ENCODE measurements around the gene PRICKLE3. TPM values are rescaled to one million over a fixed set of nuclear protein-coding genes. Genes with fewer than 3 reads are reported as not detected.
"Not testable (repeated sequence)": the region's sequence is repeated elsewhere in the genome, so short reads cannot be mapped to it uniquely, and the experiment has no call there.

PRICKLE3 gene
- total RNA-seq, 4 donors from 2014 or later: 18.2 to 32.4 (median 24.4) TPM

DNA sequence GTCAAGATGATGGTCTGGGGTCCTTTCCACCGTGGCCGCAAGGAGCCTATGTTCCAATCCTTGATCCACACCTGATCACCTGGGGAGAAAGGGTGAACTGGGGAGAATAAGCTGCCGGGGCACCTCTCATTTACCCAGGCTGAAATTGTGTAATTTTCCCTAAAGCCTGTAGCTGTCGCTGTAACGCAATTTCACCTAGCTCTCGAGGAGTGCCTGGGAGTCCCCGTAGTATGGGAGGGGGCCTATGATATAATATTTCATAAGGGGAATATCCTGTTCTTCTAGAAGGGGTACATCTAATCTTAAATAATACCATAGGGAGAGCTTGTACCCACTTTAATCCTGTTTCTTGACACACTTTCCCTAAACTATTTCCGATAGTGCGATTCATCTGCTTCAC lies 43.9 kb downstream of the PRICKLE3 start:
- not testable (repeated sequence) for DNase-seq (ENCODE audit: low spot score in 2 of 2); H3K27ac ChIP-seq

DNA sequence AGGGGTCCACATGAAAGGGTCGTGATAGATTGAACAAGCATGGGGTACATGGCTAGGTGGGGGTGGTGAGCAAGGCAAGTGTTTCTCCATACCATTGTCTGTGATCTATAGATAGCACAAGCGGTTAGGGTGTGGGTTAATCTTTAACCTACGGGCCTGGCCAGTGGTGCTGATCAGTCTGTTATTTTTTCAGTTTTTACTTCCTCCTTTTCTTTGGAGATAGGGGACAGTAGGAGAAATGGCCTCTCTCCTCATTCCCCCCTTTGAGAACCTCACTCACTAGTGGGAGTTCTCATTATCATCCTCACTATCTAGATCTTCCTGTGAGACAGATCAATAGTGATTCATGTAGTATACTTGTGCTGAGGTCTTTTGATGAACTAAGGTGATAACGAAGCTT lies 46.5 kb downstream of the PRICKLE3 start:
- H3K4me3 ChIP-seq: no peak overlapping the region
- WGBS, 2 donors: 74 to 80% methylated on average over 4 of the region's 4 CpGs
- H3K27ac ChIP-seq: no peak overlapping the region
- DNase-seq (ENCODE audit: low spot score in 2 of 2): no peak
- no peaks in the 10 kb centered on the region for H3K27me3 ChIP-seq
- peaks cover 0 to 21% (median 0%) of the 10 kb centered on the region in 3 donors for H3K36me3 ChIP-seq
- H3K4me1 ChIP-seq: no peaks in the 10 kb centered on the region
- TF ChIP-seq, protein P1, sequence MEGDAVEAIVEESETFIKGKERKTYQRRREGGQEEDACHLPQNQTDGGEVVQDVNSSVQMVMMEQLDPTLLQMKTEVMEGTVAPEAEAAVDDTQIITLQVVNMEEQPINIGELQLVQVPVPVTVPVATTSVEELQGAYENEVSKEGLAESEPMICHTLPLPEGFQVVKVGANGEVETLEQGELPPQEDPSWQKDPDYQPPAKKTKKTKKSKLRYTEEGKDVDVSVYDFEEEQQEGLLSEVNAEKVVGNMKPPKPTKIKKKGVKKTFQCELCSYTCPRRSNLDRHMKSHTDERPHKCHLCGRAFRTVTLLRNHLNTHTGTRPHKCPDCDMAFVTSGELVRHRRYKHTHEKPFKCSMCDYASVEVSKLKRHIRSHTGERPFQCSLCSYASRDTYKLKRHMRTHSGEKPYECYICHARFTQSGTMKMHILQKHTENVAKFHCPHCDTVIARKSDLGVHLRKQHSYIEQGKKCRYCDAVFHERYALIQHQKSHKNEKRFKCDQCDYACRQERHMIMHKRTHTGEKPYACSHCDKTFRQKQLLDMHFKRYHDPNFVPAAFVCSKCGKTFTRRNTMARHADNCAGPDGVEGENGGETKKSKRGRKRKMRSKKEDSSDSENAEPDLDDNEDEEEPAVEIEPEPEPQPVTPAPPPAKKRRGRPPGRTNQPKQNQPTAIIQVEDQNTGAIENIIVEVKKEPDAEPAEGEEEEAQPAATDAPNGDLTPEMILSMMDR (IDR thresholded peaks at IDR 0.05): no peak
- TF ChIP-seq EP300 (IDR thresholded peaks at IDR 0.05) (no peak), POLR2A (IDR thresholded peaks at IDR 0.05) (no peak)
- peaks cover 0 to 10% (median 4%) of the 10 kb centered on the region in 4 donors for H3K9me3 ChIP-seq

More for the DNA sequence above, 43.9 kb downstream of the PRICKLE3 start:
- H3K4me3 ChIP-seq, H3K4me1 ChIP-seq, H3K27me3 ChIP-seq: not testable (repeated sequence)
- 43 to 48% methylated on average over 9 of the region's 9 CpGs for WGBS, 2 donors
- Histone ChIP-seq H3K9me3 (peaks cover 0 to 10% (median 4%) of the 10 kb centered on the region in 4 donors), H3K36me3 (peaks cover 0 to 21% (median 0%) of the 10 kb centered on the region in 3 donors)
- TF ChIP-seq, protein P1 (IDR thresholded peaks at IDR 0.05): peak in 3 of 5 experiments; percentile 23 to 30 (median 27)

DNA sequence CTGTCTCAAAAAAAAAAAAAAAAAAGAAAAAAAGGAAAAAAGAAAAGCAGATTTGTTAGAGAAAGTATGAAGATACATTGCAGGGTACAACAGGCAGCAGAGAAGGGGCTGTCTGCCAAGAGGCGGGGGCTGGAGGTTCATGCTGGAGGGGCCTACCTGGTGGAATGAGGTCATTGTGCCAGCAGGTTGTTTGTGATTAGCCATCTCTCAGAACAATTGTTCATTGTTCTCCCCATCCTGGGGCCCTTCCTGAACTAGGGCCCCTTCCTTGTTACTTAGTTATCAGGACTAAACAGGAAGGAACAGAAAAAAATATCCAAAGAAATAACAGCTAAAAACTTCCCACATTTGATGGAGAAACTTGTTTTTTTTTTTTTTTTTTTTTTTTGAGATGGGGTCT lies 48.7 kb downstream of the PRICKLE3 start:
- Histone ChIP-seq H3K9me3 (peaks cover 0 to 10% (median 4%) of the 10 kb centered on the region in 4 donors), H3K4me3 (no peak overlapping the region), H3K27ac (no peak overlapping the region), H3K27me3 (no peaks in the 10 kb centered on the region), H3K4me1 (no peaks in the 10 kb centered on the region), H3K36me3 (peaks cover 0 to 21% (median 0%) of the 10 kb centered on the region in 3 donors)
- no peak for TF ChIP-seq EP300 (IDR thresholded peaks at IDR 0.05)
- 68 to 93% methylated on average over 1 of the region's 1 CpG for WGBS, 2 donors
- no peak for DNase-seq (ENCODE audit: low spot score in 2 of 2)

DNA sequence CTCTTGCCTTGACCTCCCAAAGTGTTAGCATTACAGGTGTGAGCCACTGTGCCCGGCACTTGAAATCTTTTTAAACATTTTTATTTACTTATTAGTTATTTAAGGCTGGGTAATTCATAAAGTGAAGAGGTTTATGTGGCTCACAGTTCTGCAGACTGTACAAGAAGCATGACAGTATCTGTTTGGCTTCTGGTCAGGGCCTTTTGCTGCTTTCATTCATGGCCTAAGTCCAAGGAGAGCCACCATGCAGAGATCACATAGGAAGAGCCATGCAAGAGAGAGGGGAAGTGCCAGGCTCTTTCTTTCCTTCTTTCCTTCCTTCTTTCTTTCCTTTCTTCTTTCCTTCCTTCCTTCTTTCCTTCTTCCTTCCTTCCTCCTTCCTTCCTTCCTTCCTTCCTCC lies 52.4 kb downstream of the PRICKLE3 start:
- H3K27ac ChIP-seq: no peak overlapping the region

DNA sequence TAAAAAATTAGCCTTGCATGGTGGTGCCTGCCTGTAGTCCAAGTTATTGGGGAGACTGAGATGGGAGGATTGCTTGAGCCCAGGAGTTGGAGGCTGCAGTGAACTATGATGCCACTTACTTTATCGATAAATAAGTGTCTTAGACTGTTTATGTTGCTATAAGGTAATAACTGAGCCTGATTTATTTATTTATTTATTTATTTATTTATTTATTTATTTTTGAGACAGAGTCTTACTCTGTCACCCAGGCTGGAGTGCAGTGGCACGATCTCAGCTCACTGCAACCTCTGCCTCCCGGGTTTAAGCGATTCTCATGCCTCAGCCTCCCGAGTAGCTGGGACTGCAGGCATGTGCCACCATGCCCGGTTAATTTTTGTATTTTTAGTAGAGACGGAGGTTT lies 53.9 kb downstream of the PRICKLE3 start:
- H3K9me3 ChIP-seq; H3K4me3 ChIP-seq; H3K27me3 ChIP-seq; H3K36me3 ChIP-seq; H3K27ac ChIP-seq; DNase-seq (ENCODE audit: low spot score in 2 of 2); H3K4me1 ChIP-seq: not testable (repeated sequence)
- 91 to 100% methylated on average over 7 of the region's 7 CpGs for WGBS, 2 donors

More for the DNA sequence above, 52.4 kb downstream of the PRICKLE3 start:
- no peaks in the 10 kb centered on the region for H3K27me3 ChIP-seq
- H3K4me1 ChIP-seq: no peaks in the 10 kb centered on the region
- H3K4me3 ChIP-seq: no peak overlapping the region
- WGBS, 2 donors: 81 to 83% methylated on average over 1 of the region's 1 CpG
- H3K36me3 ChIP-seq: no peaks in the 10 kb centered on the region
- TF ChIP-seq, protein P1 (IDR thresholded peaks at IDR 0.05): no peak
- TF ChIP-seq EP300 (IDR thresholded peaks at IDR 0.05) (no peak), POLR2A (IDR thresholded peaks at IDR 0.05) (no peak)
- H3K9me3 ChIP-seq: no peaks in the 10 kb centered on the region
- DNase-seq (ENCODE audit: low spot score in 2 of 2): no peak

DNA sequence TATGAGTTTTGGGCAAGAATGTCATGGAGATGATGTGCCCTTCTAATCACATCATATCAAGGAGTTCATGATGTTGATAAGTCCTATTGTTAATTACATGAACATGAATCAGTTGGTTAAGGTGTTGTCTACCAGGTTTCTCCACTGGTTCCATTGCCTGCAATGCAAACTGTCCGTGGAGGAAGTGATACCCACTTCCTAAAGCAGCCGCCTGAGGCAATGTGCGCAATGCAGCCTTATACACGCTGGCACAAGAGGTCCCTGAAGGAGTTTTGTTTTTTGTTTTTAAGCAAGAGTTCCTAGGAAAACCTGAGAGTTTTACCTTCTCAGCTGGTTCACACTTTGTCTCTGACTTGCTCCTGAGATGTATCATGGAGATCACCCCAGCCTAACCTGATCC lies 56.7 kb downstream of the PRICKLE3 start:
- H3K4me3 ChIP-seq: no peak overlapping the region
- H3K9me3 ChIP-seq: no peaks in the 10 kb centered on the region
- no peaks in the 10 kb centered on the region for H3K27me3 ChIP-seq
- H3K27ac ChIP-seq: no peak overlapping the region
- no peaks in the 10 kb centered on the region for H3K36me3 ChIP-seq
- 77 to 78% methylated on average over 4 of the region's 4 CpGs for WGBS, 2 donors
- DNase-seq (ENCODE audit: low spot score in 2 of 2): no peak
- H3K4me1 ChIP-seq: no peaks in the 10 kb centered on the region
- no peak for TF ChIP-seq POLR2A (IDR thresholded peaks at IDR 0.05)

DNA sequence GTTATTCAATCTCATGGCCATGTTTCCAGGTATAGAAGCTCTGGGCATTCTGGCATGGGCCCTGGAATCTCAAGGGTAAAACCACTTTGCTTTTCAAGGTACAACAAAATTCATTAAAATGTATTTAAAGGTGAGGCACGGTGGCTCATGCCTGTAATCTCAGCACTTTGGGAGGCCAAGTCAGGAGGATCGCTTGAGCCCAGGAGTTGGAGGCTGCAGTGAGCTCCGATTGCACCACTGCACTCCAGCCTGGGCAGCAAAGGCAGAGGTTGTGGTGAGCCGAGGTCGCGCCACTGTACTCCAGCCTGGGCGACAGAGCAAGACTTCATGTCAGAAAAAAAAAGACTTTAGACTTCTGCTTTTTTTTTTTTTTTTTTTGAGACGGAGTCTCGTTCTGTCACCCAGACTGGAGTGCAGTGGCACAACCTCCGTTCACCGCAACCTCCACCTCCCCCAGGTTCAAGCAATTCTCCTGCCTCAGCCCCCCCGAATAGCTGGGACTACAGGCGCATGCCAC lies 58.4 kb downstream of the PRICKLE3 start:
- not testable (repeated sequence) for H3K4me3 ChIP-seq; H3K4me1 ChIP-seq; DNase-seq (ENCODE audit: low spot score in 2 of 2); H3K36me3 ChIP-seq; H3K9me3 ChIP-seq; H3K27me3 ChIP-seq; H3K27ac ChIP-seq
- WGBS, 2 donors: 79 to 86% methylated on average over 8 to 13 of the region's 13 CpGs

Small RNA genes within 50 kb of the gene (small RNA-seq; reads per million reads assigned to genes)
- not detected for gene RN7SL262P

Other genes starting within 250 kb of the PRICKLE3 start
- 10 to 100 TPM; 39.8 to 79.2 (median 51.6) TPM for gene OTUD5, start 228.8 kb downstream of the PRICKLE3 start, total RNA-seq
- 1 to 10 TPM; 2.1 to 7.5 (median 4.2) TPM for gene KCND1, start 214.5 kb downstream of the PRICKLE3 start, total RNA-seq
- gene GRIPAP1, start 184.1 kb downstream of the PRICKLE3 start, total RNA-seq: 10 to 100 TPM; 42.5 to 76.2 (median 58.6) TPM
- gene TFE3, start 143.0 kb downstream of the PRICKLE3 start, total RNA-seq: 100 to 1,000 TPM in 3 of 4 donors, 10 to 100 TPM in 1; 98.6 to 124 (median 117) TPM
- 1 to 10 TPM; 4.1 to 6.6 (median 4.5) TPM for gene CCDC120, start 127.4 kb downstream of the PRICKLE3 start, total RNA-seq
- 10 to 100 TPM; 16.5 to 28.8 (median 19.9) TPM for gene PRAF2, start 112.4 kb downstream of the PRICKLE3 start, total RNA-seq
- 100 to 1,000 TPM in 2 of 4 donors, 10 to 100 TPM in 2; 90.9 to 108 (median 97.7) TPM for gene WDR45, start 106.5 kb downstream of the PRICKLE3 start, total RNA-seq
- 10 to 100 TPM; 28.8 to 38.8 (median 36.1) TPM for gene GPKOW, start 62.6 kb downstream of the PRICKLE3 start, total RNA-seq
- gene MAGIX, start 23.6 kb downstream of the PRICKLE3 start, total RNA-seq: 1 to 10 TPM; 1.7 to 8.1 (median 2.3) TPM
- gene PLP2, start 14.5 kb downstream of the PRICKLE3 start, total RNA-seq: 10 to 100 TPM; 22.0 to 34.7 (median 31.5) TPM
- gene SYP, start 13.8 kb upstream of the PRICKLE3 start, total RNA-seq: 1 to 10 TPM; 3.1 to 9.9 (median 7.7) TPM
- 1 to 10 TPM in 1 of 4 donors, under 1 TPM in 3; under 0.01 to 1.0 (median 0.40) TPM for gene CACNA1F, start 47.0 kb upstream of the PRICKLE3 start, total RNA-seq
- 10 to 100 TPM; 10.5 to 20.7 (median 12.0) TPM for gene CCDC22, start 49.1 kb upstream of the PRICKLE3 start, total RNA-seq
- gene FOXP3, start 78.3 kb upstream of the PRICKLE3 start, total RNA-seq: under 1 TPM in 2 of 4 donors, not detected in 2; 0.20 to 0.42 TPM
- gene PPP1R3F, start 83.4 kb upstream of the PRICKLE3 start, total RNA-seq: 10 to 100 TPM; 20.9 to 36.9 (median 27.1) TPM
- not detected for gene GAGE10, start 117.3 kb upstream of the PRICKLE3 start, total RNA-seq
- gene GAGE12J, start 135.7 kb upstream of the PRICKLE3 start, total RNA-seq: not detected
- gene GAGE13, start 145.2 kb upstream of the PRICKLE3 start, total RNA-seq: not detected